GM21515 (cell line): ENCODE data around the gene C10orf105.
A peak's percentile ranks its signal among the peaks of the same experiment; 100 is the strongest.

Experiments used
- ATAC-seq: cut with Tn5 transposase; IDR thresholded peaks from one replicate; pipeline ENCODE4 v1.9.1; 2021; ENCODE audit not compliant: unreplicated experiment

Gene C10orf105

GRCh38 chr10:71737834-71738197, 18.2 kb upstream of the C10orf105 start:
- no peak for ATAC-seq

GRCh38 chr10:71737001-71737833, 17.6 kb upstream of the C10orf105 start:
- no peak for ATAC-seq

GRCh38 chr10:71736570-71736952, 17.0 kb upstream of the C10orf105 start:
- ATAC-seq, result no peak

GRCh38 chr10:71735709-71736569, 16.4 kb upstream of the C10orf105 start:
- ATAC-seq, result no peak

GRCh38 chr10:71734797-71735196, 15.2 kb upstream of the C10orf105 start:
- no peak for ATAC-seq

GRCh38 chr10:71731791-71732190, 12.2 kb upstream of the C10orf105 start:
- ATAC-seq, result no peak

- no peak for ATAC-seq
Observed at GRCh38 chr10:71729161-71729636, 9.6 kb upstream of the C10orf105 start.

GRCh38 chr10:71727738-71728737, 8.5 kb upstream of the C10orf105 start:
- ATAC-seq, result peak; percentile 57

- ATAC-seq, result peak; percentile 49
Observed at GRCh38 chr10:71727105-71727737, 7.6 kb upstream of the C10orf105 start.

GRCh38 chr10:71726580-71727104, 7.1 kb upstream of the C10orf105 start:
- no peak for ATAC-seq

- ATAC-seq, result no peak
Observed at GRCh38 chr10:71725998-71726579, 6.5 kb upstream of the C10orf105 start.

GRCh38 chr10:71725249-71725648, 5.7 kb upstream of the C10orf105 start:
- ATAC-seq, result no peak

GRCh38 chr10:71724539-71724938, 5.0 kb upstream of the C10orf105 start:
- no peak for ATAC-seq

- no peak for ATAC-seq
Observed at GRCh38 chr10:71723311-71723710, 3.7 kb upstream of the C10orf105 start.

- no peak for ATAC-seq
Observed at GRCh38 chr10:71722849-71723248, 3.3 kb upstream of the C10orf105 start.

- no peak for ATAC-seq
Observed at GRCh38 chr10:71721313-71721712, 1.7 kb upstream of the C10orf105 start.

GRCh38 chr10:71720288-71720687, 710 bp upstream of the C10orf105 start:
- ATAC-seq, result no peak

GRCh38 chr10:71719042-71719441, 536 bp downstream of the C10orf105 start:
- ATAC-seq, result no peak

GRCh38 chr10:71718165-71718698, 1.3 kb downstream of the C10orf105 start:
- ATAC-seq, result no peak
